ENCODE data around the gene TMEM63A.

The TMEM63A gene

GRCh38 chr1:225908013-225908640, 25.9 kb upstream of the TMEM63A start:
- H3K4me3 ChIP-seq (ENCODE audit: low read depth, low read length), result no peak overlapping the region
- no peak for TF ChIP-seq CTCF (IDR thresholded peaks at IDR 0.05; ENCODE audit: borderline replicate concordance, insufficient read depth, low read depth, low read length)

- no peak for TF ChIP-seq CTCF (IDR thresholded peaks at IDR 0.05; ENCODE audit: borderline replicate concordance, insufficient read depth, low read depth, low read length)
- no peak overlapping the region for H3K4me3 ChIP-seq (ENCODE audit: low read depth, low read length)
Measured at GRCh38 chr1:225907341-225907740, 25.2 kb upstream of the TMEM63A start.

GRCh38 chr1:225906467-225906866, 24.3 kb upstream of the TMEM63A start:
- no peak overlapping the region for H3K4me3 ChIP-seq (ENCODE audit: low read depth, low read length)
- no peak for TF ChIP-seq CTCF (IDR thresholded peaks at IDR 0.05; ENCODE audit: borderline replicate concordance, insufficient read depth, low read depth, low read length)

- H3K4me3 ChIP-seq (ENCODE audit: low read depth, low read length), result no peak overlapping the region
- no peak for TF ChIP-seq CTCF (IDR thresholded peaks at IDR 0.05; ENCODE audit: borderline replicate concordance, insufficient read depth, low read depth, low read length)
Measured at GRCh38 chr1:225903623-225904022, 21.4 kb upstream of the TMEM63A start.

- no peak for TF ChIP-seq CTCF (IDR thresholded peaks at IDR 0.05; ENCODE audit: borderline replicate concordance, insufficient read depth, low read depth, low read length)
- H3K4me3 ChIP-seq (ENCODE audit: low read depth, low read length), result no peak overlapping the region
Measured at GRCh38 chr1:225899044-225899925, 17.1 kb upstream of the TMEM63A start.

- H3K4me3 ChIP-seq (ENCODE audit: low read depth, low read length), result no peak overlapping the region
- TF ChIP-seq CTCF (IDR thresholded peaks at IDR 0.05; ENCODE audit: borderline replicate concordance, insufficient read depth, low read depth, low read length), result no peak
Measured at GRCh38 chr1:225897595-225898514, 15.7 kb upstream of the TMEM63A start.

All from GM12875 (cell line).